Measurements from ENCODE around the gene WASF3. TPM values are rescaled to one million over a fixed set of nuclear protein-coding genes. Genes with fewer than 3 reads are reported as not detected.

WASF3 gene
- total RNA-seq, 1 donor from 2014 or later, result 14.3 TPM

- Histone ChIP-seq H3K27me3 (no peaks in the 10 kb centered on the region), H3K4me1 (no peaks in the 10 kb centered on the region), H3K9me3 (no peaks in the 10 kb centered on the region), H3K36me3 (no peaks in the 10 kb centered on the region), H3K27ac (no peak overlapping the region), H3K4me3 (no peak overlapping the region)
- no peak for TF ChIP-seq CTCF (IDR thresholded peaks at IDR 0.05)
- no peak for DNase-seq (ENCODE audit: low spot score in 2 of 2)
- intact Hi-C loops (cut with DNase I), result no loop called here
These were observed 29.0 kb upstream of the WASF3 start for GRCh38 chr13:26528527-26528926.

GRCh38 chr13:26529441-26529840 is 28.0 kb upstream of the WASF3 start:
- Histone ChIP-seq H3K36me3 (no peaks in the 10 kb centered on the region), H3K4me1 (no peaks in the 10 kb centered on the region), H3K4me3 (no peak overlapping the region), H3K27ac (no peak overlapping the region), H3K9me3 (no peaks in the 10 kb centered on the region), H3K27me3 (no peaks in the 10 kb centered on the region)
- TF ChIP-seq CTCF (IDR thresholded peaks at IDR 0.05), result no peak
- intact Hi-C loops (cut with DNase I), result no loop called here
- no peak for DNase-seq (ENCODE audit: low spot score in 2 of 2)

- Histone ChIP-seq H3K36me3 (no peaks in the 10 kb centered on the region), H3K27ac (no peak overlapping the region), H3K4me1 (no peaks in the 10 kb centered on the region), H3K4me3 (no peak overlapping the region), H3K27me3 (no peaks in the 10 kb centered on the region), H3K9me3 (no peaks in the 10 kb centered on the region)
- no peak for TF ChIP-seq CTCF (IDR thresholded peaks at IDR 0.05)
- DNase-seq (ENCODE audit: low spot score in 2 of 2), result no peak
- intact Hi-C loops (cut with DNase I), result no loop called here
These were observed 25.7 kb upstream of the WASF3 start for GRCh38 chr13:26531742-26532141.

GRCh38 chr13:26534036-26534726 is 23.3 kb upstream of the WASF3 start:
- intact Hi-C loops (cut with DNase I), result no loop called here

GRCh38 chr13:26538363-26539317 is 18.8 kb upstream of the WASF3 start:
- no peak for TF ChIP-seq CTCF (IDR thresholded peaks at IDR 0.05)
- H3K27ac ChIP-seq, result no peak overlapping the region
- no peaks in the 10 kb centered on the region for H3K9me3 ChIP-seq
- H3K36me3 ChIP-seq, result no peaks in the 10 kb centered on the region
- H3K4me1 ChIP-seq, result no peaks in the 10 kb centered on the region
- no peak for DNase-seq (ENCODE audit: low spot score in 2 of 2)
- intact Hi-C loops (cut with DNase I), result no loop called here
- no peak overlapping the region for H3K4me3 ChIP-seq
- no peaks in the 10 kb centered on the region for H3K27me3 ChIP-seq

More at GRCh38 chr13:26534036-26534726, 23.3 kb upstream of the WASF3 start:
- H3K4me3 ChIP-seq, result no peak overlapping the region
- H3K36me3 ChIP-seq, result no peaks in the 10 kb centered on the region
- DNase-seq (ENCODE audit: low spot score in 2 of 2), result no peak
- no peaks in the 10 kb centered on the region for H3K27me3 ChIP-seq
- no peaks in the 10 kb centered on the region for H3K9me3 ChIP-seq
- H3K4me1 ChIP-seq, result no peaks in the 10 kb centered on the region
- H3K27ac ChIP-seq, result no peak overlapping the region
- no peak for TF ChIP-seq CTCF (IDR thresholded peaks at IDR 0.05)
